Measurements from ENCODE around the gene DES. TPM values are rescaled to one million over a fixed set of nuclear protein-coding genes. Genes with fewer than 3 reads are reported as not detected.

Gene DES
- total RNA-seq, 1 experiment from 2014 or later = 4.2 TPM

- CTCF ChIA-PET = interaction anchor here (1.1 to 1.6 kb wide), 2 partner anchors 16 to 69 kb away, joined by 3 read pairs; no protein-coding TSS in a partner anchor
- Histone ChIP-seq H4K20me1 (ENCODE audit: insufficient read depth) (no peaks in the 10 kb centered on the region), H3K79me2 (ENCODE audit: insufficient read depth, low read length) (no peaks in the 10 kb centered on the region; the same call in 1 of the 2 replicates), H3K27me3 (ENCODE audit: insufficient read depth, low read length) (no peaks in the 10 kb centered on the region), H3K4me3 (replicated peaks in 1 of 2; ENCODE audit: low read depth in 1 of 2, low read length in 2 of 2) (no peak overlapping the region), H3K27ac (ENCODE audit: low read depth, low read length) (no peak overlapping the region), H2AFZ (ENCODE audit: low read depth, low read length, poor library complexity, severe bottlenecking) (no peak overlapping the region), H3K9me2 (ENCODE audit: insufficient read depth) (no peaks in the 10 kb centered on the region), H3K9me3 (ENCODE audit: control insufficient read depth in 1 of 2, insufficient read depth in 1 of 2, low read depth in 1 of 2, low read length in 2 of 2) (no peaks in the 10 kb centered on the region), H3K9ac (ENCODE audit: low read length) (no peak overlapping the region), H3K4me1 (ENCODE audit: control insufficient read depth in 1 of 2, insufficient read depth in 2 of 2, low read length in 2 of 2) (peaks cover 0 to 36% of the 10 kb centered on the region in 2 experiments; a peak in 2 of 4 replicates), H3K4me2 (ENCODE audit: low read length) (no peak overlapping the region), H3K36me3 (ENCODE audit: control insufficient read depth in 1 of 2, insufficient read depth in 2 of 2, low read length in 2 of 2) (peaks cover 3 to 14% of the 10 kb centered on the region in 2 experiments; a peak in 3 of 4 replicates)
- no peak for ATAC-seq
- intact Hi-C loops (cut with micrococcal nuclease) = no loop called here
- no TSS peak for BruUV-seq (replicated peaks)
- TF ChIP-seq SRF (IDR thresholded peaks at IDR 0.05; ENCODE audit: low read depth) = no peak
- TF ChIP-seq POLR2A (IDR thresholded peaks at IDR 0.05; ENCODE audit: borderline replicate concordance, extremely low read depth, insufficient read depth, insufficient read length) = no peak
- no peak for TF ChIP-seq EZH2 (IDR thresholded peaks at IDR 0.05)
- RAD21 ChIA-PET (ENCODE audit: low non-redundant PET in 1 of 2, low total read pairs in 2 of 2, uncharacterized antibody in 2 of 2, unreplicated experiment in 2 of 2) = no interaction called here
- POLR2A ChIA-PET = no interaction called here
- no peak for DNase-seq (ENCODE audit: low read depth, low spot score)
These were observed 42.3 kb downstream of the DES start for GRCh38 chr2:219460424-219460926.

GRCh38 chr2:219461047-219461514 lies 42.9 kb downstream of the DES start:
- Histone ChIP-seq H2AFZ (ENCODE audit: low read depth, low read length, poor library complexity, severe bottlenecking) (no peak overlapping the region), H3K9ac (ENCODE audit: low read length) (no peak overlapping the region), H3K27me3 (ENCODE audit: insufficient read depth, low read length) (no peaks in the 10 kb centered on the region), H3K4me3 (replicated peaks in 1 of 2; ENCODE audit: low read depth in 1 of 2, low read length in 2 of 2) (no peak overlapping the region), H3K27ac (ENCODE audit: low read depth, low read length) (no peak overlapping the region), H3K9me3 (ENCODE audit: control insufficient read depth in 1 of 2, insufficient read depth in 1 of 2, low read depth in 1 of 2, low read length in 2 of 2) (no peaks in the 10 kb centered on the region), H3K9me2 (ENCODE audit: insufficient read depth) (no peaks in the 10 kb centered on the region), H3K79me2 (ENCODE audit: insufficient read depth, low read length) (no peaks in the 10 kb centered on the region; the same call in 1 of the 2 replicates), H3K4me2 (ENCODE audit: low read length) (no peak overlapping the region), H3K36me3 (ENCODE audit: control insufficient read depth in 1 of 2, insufficient read depth in 2 of 2, low read length in 2 of 2) (peaks cover 3 to 14% of the 10 kb centered on the region in 2 experiments; a peak in 3 of 4 replicates), H3K4me1 (ENCODE audit: control insufficient read depth in 1 of 2, insufficient read depth in 2 of 2, low read length in 2 of 2) (peaks cover 0 to 36% of the 10 kb centered on the region in 2 experiments; a peak in 2 of 4 replicates), H4K20me1 (ENCODE audit: insufficient read depth) (no peaks in the 10 kb centered on the region)
- ChIA-PET RAD21 (ENCODE audit: low non-redundant PET in 1 of 2, low total read pairs in 2 of 2, uncharacterized antibody in 2 of 2, unreplicated experiment in 2 of 2) (no interaction called here), CTCF (interaction anchor here (1.1 to 1.6 kb wide), 2 partner anchors 15 to 69 kb away, joined by 3 read pairs; no protein-coding TSS in a partner anchor), POLR2A (no interaction called here)
- intact Hi-C loops (cut with micrococcal nuclease) = no loop called here
- ATAC-seq (no peak), DNase-seq (ENCODE audit: low read depth, low spot score) (no peak)
- no TSS peak for BruUV-seq (replicated peaks)
- TF ChIP-seq SRF (IDR thresholded peaks at IDR 0.05; ENCODE audit: low read depth) = no peak
- TF ChIP-seq YY1 (IDR thresholded peaks at IDR 0.05; ENCODE audit: extremely low read depth, insufficient replicate concordance, low read depth, low read length) = no peak
- no peak for TF ChIP-seq EGR1 (IDR thresholded peaks at IDR 0.05; ENCODE audit: low read depth)
- TF ChIP-seq POLR2AphosphoS5 (IDR thresholded peaks at IDR 0.05; ENCODE audit: low read depth, low read length) = no peak
- TF ChIP-seq EZH2phosphoT487 (IDR thresholded peaks at IDR 0.05; ENCODE audit: borderline replicate concordance) = no peak
- no peak for TF ChIP-seq SP1 (IDR thresholded peaks at IDR 0.05; ENCODE audit: low read depth)
- no peak for TF ChIP-seq FOSL1 (IDR thresholded peaks at IDR 0.05; ENCODE audit: low read depth)
- TF ChIP-seq TCF7L2 (IDR thresholded peaks at IDR 0.05; ENCODE audit: borderline replicate concordance, extremely low read depth, insufficient read depth, insufficient read length) = no peak
- no peak for TF ChIP-seq CBX3 (IDR thresholded peaks at IDR 0.05; ENCODE audit: low read depth)
- TF ChIP-seq ZBTB33 (IDR thresholded peaks at IDR 0.05; ENCODE audit: extremely low read depth, insufficient replicate concordance, low read length) = no peak
- no peak for TF ChIP-seq MAX (IDR thresholded peaks at IDR 0.05)
- no peak for TF ChIP-seq SIN3A (IDR thresholded peaks at IDR 0.05; ENCODE audit: low read depth)
- no peak for TF ChIP-seq REST (IDR thresholded peaks at IDR 0.05; ENCODE audit: low read depth)

All from HCT116 (cell line).